Pancreas (tissue), 10 donors: Measurements from ENCODE around the gene RPP30. TPM values are rescaled to one million over a fixed set of nuclear protein-coding genes. Genes with fewer than 3 reads are reported as not detected.

Source experiments
- ATAC-seq, 4 donors: fragments of 200-7000 bp; cut with Tn5 transposase; one replicate each; pipeline versions ENCODE4 v1.8.0 to v1.9.1; 2020; ENCODE audit warnings: mild to moderate bottlenecking in 4 of 4, moderate library complexity in 4 of 4
- DNase-seq, 6 donors: peaks; one replicate each; pipeline ENCODE4 v3.0.0-alpha.2; 2020
- FAIRE-seq: peaks from 2 replicates; lab custom pipeline; 2012; peaks lifted over from hg19 to GRCh38; lab: Jason Lieb, UNC
- H3K27ac ChIP-seq, 4 donors: fragments of 200-600 bp; sonication (generic); 1 replicate in 3 of 4; 2 replicates in 1 of 4; pipeline versions ENCODE4 v1.5.0 to v1.8.0; 2020
- H3K27me3 ChIP-seq, 4 donors: fragments of 200-600 bp; one replicate each; pipeline ENCODE4 v1.8.0; 2021
- H3K36me3 ChIP-seq, 3 donors: fragments of 200-600 bp; sonication (generic) in 1 of 3; one replicate each; pipeline versions ENCODE4 v1.5.0 to v1.8.0; 2020 to 2021
- H3K4me1 ChIP-seq, 3 donors: fragments of 200-600 bp; one replicate each; pipeline ENCODE4 v1.8.0; 2021
- H3K4me3 ChIP-seq, 4 donors: fragments of 200-600 bp; sonication (generic) in 2 of 4; one replicate each; pipeline versions ENCODE4 v1.5.0 to v1.8.0; 2020 to 2021
- H3K9me3 ChIP-seq, 4 donors: fragments of 200-600 bp; one replicate each; pipeline ENCODE4 v1.8.0; 2021
- WGBS, 2 donors: extraction: QIAGEN DNeasy Blood & Tissue Kit; methylation state at CpG; one replicate each; pipeline ENCODE4 v1.1.7; 2013; 5-methylcytosine and 5-hydroxymethylcytosine counted together
- intact Hi-C, 3 donors: fragments of 100-400 bp; cut with DNase I; formaldehyde crosslinking; loops; one replicate each; pipeline versions ENCODE4 v1.11.1 to v1.14.2; 2022
- polyA plus RNA-seq, 2 donors: library from polyadenylated mRNA; stranded (reverse); fragments of 200-250 nt; gene quantifications; one replicate each; pipeline ENCODE4 v1.2.3, GENCODE V29; 2013
- total RNA-seq, 6 donors: library from RNA; stranded (reverse); fragmentation: NEBNext Ultra II Directional in 4 of 6; extraction: Animal tissue kit (Norgen Biotek cat#: 25700) in 4 of 6; gene quantifications; one replicate each; pipeline versions ENCODE4 v1.2.1 to v1.2.4, GENCODE V29; 2021 to 2023
- TF ChIP-seq, protein P1 (sequence below), 4 donors: fragments of 200-600 bp; sonication (generic) in 3 of 4; IDR thresholded peaks; one replicate each; pipeline versions ENCODE4 v1.5.0 to v1.8.0; 2021; ENCODE audit warnings: antibody characterized with exemption in 4 of 4
- donor health status: healthy with polysubstance abuse.
- donor health status: DM: no; HTN: no; CAD: no; lungs with moderate emphysema.
- donor health status: DM: no; HTN: no; CAD: no.
- donor health status: control.
- donor health status: control.
- donor health status: Bipolar disorder and iron deficiency.
- donor health status: DM: yes; HTN: yes; CAD: no.
- donor health status: DM: no; HTN: no; CAD: no.
- donor health status: DM: no; HTN: no; CAD: no.
- donor health status: DM: yes; HTN: yes; CAD: no.

Gene RPP30
- total and polyA plus RNA-seq, 8 donors: 5.8 to 23.1 (median 10.2) TPM

DNA sequence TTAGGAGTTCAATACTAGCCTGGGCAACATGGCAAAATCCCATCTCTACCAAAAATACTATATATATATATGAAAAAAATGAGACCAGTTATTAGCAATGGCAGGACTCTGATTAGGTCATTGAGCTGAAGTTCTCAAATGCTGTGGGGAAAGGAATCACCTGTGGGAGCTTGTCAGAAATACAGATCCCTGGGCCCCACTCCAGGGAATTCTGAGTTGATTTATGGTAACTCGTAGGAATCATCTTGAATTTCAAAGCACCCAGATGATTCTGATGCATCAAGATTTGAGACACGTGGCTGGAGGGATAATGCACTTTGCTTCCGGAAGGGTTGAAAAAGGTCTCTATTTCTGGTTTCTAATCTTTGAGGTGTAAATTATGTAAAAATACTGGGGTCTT lies 50.1 kb downstream of the RPP30 start:
- no peaks in the 10 kb centered on the region for H3K9me3 ChIP-seq
- no peak for ATAC-seq
- H3K27ac ChIP-seq: no peak overlapping the region
- no peak for DNase-seq
- 73 to 78% methylated on average over 3 of the region's 3 CpGs for WGBS, 2 donors
- H3K4me1 ChIP-seq: no peaks in the 10 kb centered on the region
- no peaks in the 10 kb centered on the region for H3K36me3 ChIP-seq
- no peaks in the 10 kb centered on the region for H3K27me3 ChIP-seq
- TF ChIP-seq, protein P1, sequence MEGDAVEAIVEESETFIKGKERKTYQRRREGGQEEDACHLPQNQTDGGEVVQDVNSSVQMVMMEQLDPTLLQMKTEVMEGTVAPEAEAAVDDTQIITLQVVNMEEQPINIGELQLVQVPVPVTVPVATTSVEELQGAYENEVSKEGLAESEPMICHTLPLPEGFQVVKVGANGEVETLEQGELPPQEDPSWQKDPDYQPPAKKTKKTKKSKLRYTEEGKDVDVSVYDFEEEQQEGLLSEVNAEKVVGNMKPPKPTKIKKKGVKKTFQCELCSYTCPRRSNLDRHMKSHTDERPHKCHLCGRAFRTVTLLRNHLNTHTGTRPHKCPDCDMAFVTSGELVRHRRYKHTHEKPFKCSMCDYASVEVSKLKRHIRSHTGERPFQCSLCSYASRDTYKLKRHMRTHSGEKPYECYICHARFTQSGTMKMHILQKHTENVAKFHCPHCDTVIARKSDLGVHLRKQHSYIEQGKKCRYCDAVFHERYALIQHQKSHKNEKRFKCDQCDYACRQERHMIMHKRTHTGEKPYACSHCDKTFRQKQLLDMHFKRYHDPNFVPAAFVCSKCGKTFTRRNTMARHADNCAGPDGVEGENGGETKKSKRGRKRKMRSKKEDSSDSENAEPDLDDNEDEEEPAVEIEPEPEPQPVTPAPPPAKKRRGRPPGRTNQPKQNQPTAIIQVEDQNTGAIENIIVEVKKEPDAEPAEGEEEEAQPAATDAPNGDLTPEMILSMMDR (IDR thresholded peaks at IDR 0.05): no peak
- no peak for FAIRE-seq
- H3K4me3 ChIP-seq: no peak overlapping the region
- intact Hi-C loops: no loop called here

DNA sequence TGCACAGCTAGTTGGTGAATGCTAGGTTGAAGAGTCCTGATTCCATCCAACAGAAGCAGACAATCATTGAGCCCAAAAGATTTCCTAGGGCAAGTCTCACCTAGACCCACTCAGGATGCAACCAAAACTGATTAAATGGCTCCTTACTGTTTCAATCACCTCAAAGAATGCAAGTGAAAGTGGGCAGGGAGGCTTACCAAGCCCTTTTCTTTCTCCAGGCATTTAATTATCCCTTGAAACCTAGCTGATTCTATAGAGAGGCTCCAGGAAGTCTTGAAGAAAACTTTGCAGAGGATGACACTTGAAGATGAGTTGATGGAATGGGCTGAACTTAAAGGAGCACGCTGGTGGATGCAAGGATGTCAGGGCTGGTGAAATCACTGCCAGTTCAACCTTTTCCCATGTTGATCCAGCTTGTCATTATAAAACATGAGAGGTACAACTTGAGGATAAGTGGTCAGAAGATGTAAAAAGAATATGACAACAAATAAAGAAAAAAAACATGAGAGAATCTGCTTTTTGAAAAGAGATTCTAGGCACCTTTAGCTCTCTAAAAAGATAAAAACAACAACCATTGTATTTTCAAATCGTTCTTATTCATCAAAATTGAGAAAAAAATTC lies 51.4 kb downstream of the RPP30 start:
- Histone ChIP-seq H3K4me1 (no peaks in the 10 kb centered on the region), H3K27ac (no peak overlapping the region), H3K27me3 (no peaks in the 10 kb centered on the region), H3K4me3 (no peak overlapping the region), H3K36me3 (no peaks in the 10 kb centered on the region), H3K9me3 (no peaks in the 10 kb centered on the region)
- FAIRE-seq (no peak), ATAC-seq (no peak), DNase-seq (no peak)
- TF ChIP-seq, protein P1 (IDR thresholded peaks at IDR 0.05): no peak
- intact Hi-C loops: no loop called here
- WGBS, 2 donors: 57 to 63% methylated on average over 2 of the region's 2 CpGs

DNA sequence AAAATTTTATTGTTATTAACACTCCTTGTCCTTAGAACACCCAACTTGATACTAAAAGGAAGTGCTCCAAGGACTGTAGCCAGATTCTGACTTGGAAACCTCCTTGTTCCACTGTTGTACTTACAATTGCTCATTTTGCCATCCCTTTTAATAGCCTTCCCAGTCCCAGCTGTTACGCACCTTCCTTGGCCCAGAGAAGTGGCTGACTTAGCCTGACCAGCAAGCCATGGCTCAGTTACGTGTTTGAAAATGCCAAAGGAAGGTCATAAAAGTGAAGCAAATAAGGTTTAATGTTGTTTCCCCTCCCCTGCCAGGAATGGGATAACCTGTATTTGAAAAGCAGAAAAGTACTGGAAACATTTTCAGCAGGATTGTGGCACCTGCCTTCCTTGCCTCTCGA lies 52.8 kb downstream of the RPP30 start:
- no peaks in the 10 kb centered on the region for H3K4me1 ChIP-seq
- ATAC-seq (no peak), FAIRE-seq (no peak), DNase-seq (no peak)
- WGBS, 2 donors: 88 to 90% methylated on average over 3 of the region's 3 CpGs
- intact Hi-C loops: no loop called here
- TF ChIP-seq, protein P1 (IDR thresholded peaks at IDR 0.05): no peak
- H3K9me3 ChIP-seq: no peaks in the 10 kb centered on the region
- H3K36me3 ChIP-seq: no peaks in the 10 kb centered on the region
- H3K27me3 ChIP-seq: no peaks in the 10 kb centered on the region
- H3K27ac ChIP-seq: no peak overlapping the region
- no peak overlapping the region for H3K4me3 ChIP-seq

DNA sequence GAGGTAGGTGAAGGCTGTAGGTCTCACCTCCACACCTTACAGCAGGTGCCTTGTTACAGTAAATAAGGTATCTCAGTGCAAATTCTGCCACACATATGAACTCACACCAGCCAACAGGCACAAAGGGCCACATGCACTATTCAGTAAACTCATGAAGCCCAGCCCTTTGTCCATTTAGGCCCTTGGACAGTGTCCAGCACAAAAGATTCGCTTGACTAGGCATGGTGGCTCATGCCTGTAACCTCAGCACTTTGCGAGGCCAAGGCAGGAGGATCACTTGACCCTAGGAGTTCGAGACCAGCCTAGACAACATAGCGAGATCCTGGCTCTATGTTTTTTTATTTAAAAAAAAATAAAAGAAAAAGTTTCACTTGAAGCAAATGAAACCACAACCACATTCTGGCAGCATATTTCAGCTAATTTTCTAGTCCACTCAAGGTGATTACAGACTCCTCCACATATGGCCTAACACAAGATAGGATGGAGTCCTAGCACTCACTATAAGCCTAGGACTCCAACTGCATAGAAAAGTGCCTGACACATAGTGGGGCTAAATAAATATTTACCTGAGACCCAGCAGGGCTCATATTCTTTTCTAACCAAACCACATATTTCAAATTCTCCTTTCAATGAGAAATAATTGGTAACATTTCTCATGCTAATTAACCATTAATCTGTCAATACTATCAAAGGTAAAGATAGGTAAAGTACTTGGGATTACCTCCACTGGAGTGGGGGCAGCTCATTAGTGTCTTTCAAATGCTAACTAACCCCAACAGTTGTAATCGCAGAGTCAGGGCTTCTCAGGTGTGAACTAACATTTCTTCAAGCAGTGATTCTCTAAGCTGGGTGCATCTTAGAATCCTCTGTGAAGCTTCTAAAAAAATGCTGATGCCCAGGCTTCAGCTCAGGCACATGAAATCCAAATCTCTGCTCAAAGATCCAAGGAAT lies 53.6 kb downstream of the RPP30 start:
- Histone ChIP-seq H3K27ac (no peak overlapping the region), H3K4me3 (no peak overlapping the region), H3K36me3 (no peaks in the 10 kb centered on the region), H3K27me3 (no peaks in the 10 kb centered on the region), H3K9me3 (no peaks in the 10 kb centered on the region), H3K4me1 (peaks cover 0 to 3% (median 0%) of the 10 kb centered on the region in 3 donors)
- FAIRE-seq (no peak), ATAC-seq (no peak), DNase-seq (no peak)
- intact Hi-C loops: no loop called here
- TF ChIP-seq, protein P1 (IDR thresholded peaks at IDR 0.05): no peak
- 92 to 94% methylated on average over 5 of the region's 5 CpGs for WGBS, 2 donors
